ENCODE measurements around the gene OR9Q1. TPM values are rescaled to one million over a fixed set of nuclear protein-coding genes. Genes with fewer than 3 reads are reported as not detected.

The OR9Q1 gene
- total and polyA plus RNA-seq, 4 donors: not detected

GRCh38 chr11:58070585-58070984, 46.9 kb downstream of the OR9Q1 start:
- Histone ChIP-seq H3K9ac (ENCODE audit: low read depth in 1 of 2, low read length in 2 of 2) (no peak overlapping the region), H3K27me3 (ENCODE audit: control insufficient read depth in 4 of 4, insufficient read depth in 4 of 4, low read length in 3 of 4) (no peaks in the 10 kb centered on the region), H3K4me3 (ENCODE audit: low read depth in 1 of 3, low read length in 3 of 3) (no peak overlapping the region), H3K27ac (ENCODE audit: low read depth in 1 of 2, low read length in 2 of 2) (no peak overlapping the region), H3K36me3 (ENCODE audit: control insufficient read depth in 4 of 4, insufficient read depth in 3 of 4, low read depth in 1 of 4, low read length in 3 of 4) (no peaks in the 10 kb centered on the region), H3K9me3 (ENCODE audit: control insufficient read depth in 4 of 4, low read length in 3 of 4) (no peaks in the 10 kb centered on the region), H3K4me1 (ENCODE audit: control insufficient read depth in 4 of 4, insufficient read depth in 4 of 4, low read length in 3 of 4) (no peaks in the 10 kb centered on the region)
- WGBS: 71% methylated on average over 1 of the region's 1 CpG
- TF ChIP-seq FOXA2 (IDR thresholded peaks at IDR 0.05) (no peak), MAX (IDR thresholded peaks at IDR 0.05) (no peak), ZBTB33 (IDR thresholded peaks at IDR 0.05) (no peak)
- DNase-seq (ENCODE audit: low spot score): no peak

- WGBS: 19% methylated on average over 2 of the region's 2 CpGs
- H3K36me3 ChIP-seq (ENCODE audit: control insufficient read depth in 4 of 4, insufficient read depth in 3 of 4, low read depth in 1 of 4, low read length in 3 of 4): no peaks in the 10 kb centered on the region
- no peak for DNase-seq (ENCODE audit: low spot score)
- no peaks in the 10 kb centered on the region for H3K27me3 ChIP-seq (ENCODE audit: control insufficient read depth in 4 of 4, insufficient read depth in 4 of 4, low read length in 3 of 4)
- no peaks in the 10 kb centered on the region for H3K9me3 ChIP-seq (ENCODE audit: control insufficient read depth in 4 of 4, low read length in 3 of 4)
- TF ChIP-seq RAD21 (IDR thresholded peaks at IDR 0.05): no peak
- TF ChIP-seq YY1 (IDR thresholded peaks at IDR 0.05): no peak
- no peak for TF ChIP-seq JUND (IDR thresholded peaks at IDR 0.05)
- no peak for TF ChIP-seq REST (IDR thresholded peaks at IDR 0.05)
- no peak for TF ChIP-seq ATF3 (IDR thresholded peaks at IDR 0.05)
- TF ChIP-seq FOXA1 (IDR thresholded peaks at IDR 0.05): no peak
- no peak for TF ChIP-seq FOXA2 (IDR thresholded peaks at IDR 0.05)
- TF ChIP-seq EGR1 (IDR thresholded peaks at IDR 0.05; ENCODE audit: low read depth in 2 of 2): no peak
- no peak for TF ChIP-seq ZBTB33 (IDR thresholded peaks at IDR 0.05)
- no peak for TF ChIP-seq TAF1 (conservative IDR thresholded peaks at IDR 0.05)
- TF ChIP-seq CTCF (IDR thresholded peaks at IDR 0.05; ENCODE audit: low read depth, low read length, missing input control): no peak
- no peak overlapping the region for H3K4me3 ChIP-seq (ENCODE audit: low read depth in 1 of 3, low read length in 3 of 3)
- no peak overlapping the region for H3K9ac ChIP-seq (ENCODE audit: low read depth in 1 of 2, low read length in 2 of 2)
- H3K27ac ChIP-seq (ENCODE audit: low read depth in 1 of 2, low read length in 2 of 2): no peak overlapping the region
- no peaks in the 10 kb centered on the region for H3K4me1 ChIP-seq (ENCODE audit: control insufficient read depth in 4 of 4, insufficient read depth in 4 of 4, low read length in 3 of 4)
Measured at GRCh38 chr11:58075781-58076180, 52.1 kb downstream of the OR9Q1 start.
